ENCODE measurements around the gene TSR3.

TSR3 gene

GRCh38 chr16:1390239-1390779 is 38.6 kb upstream of the TSR3 start:
- Histone ChIP-seq H3K36me3 (ENCODE audit: control insufficient read depth in 5 of 5, insufficient read depth in 5 of 5, low read length in 5 of 5) (peaks cover 0 to 88% (median 71%) of the 10 kb centered on the region in 5 donors), H3K4me1 (ENCODE audit: control insufficient read depth in 5 of 5, insufficient read depth in 5 of 5, low read length in 5 of 5) (no peaks in the 10 kb centered on the region), H3K9me3 (ENCODE audit: control insufficient read depth in 5 of 5, low read length in 5 of 5) (no peaks in the 10 kb centered on the region), H3K27ac (ENCODE audit: low read depth, low read length) (no peak overlapping the region), H3K27me3 (ENCODE audit: control insufficient read depth in 5 of 5, insufficient read depth in 4 of 5, low read length in 5 of 5) (no peaks in the 10 kb centered on the region), H3K9ac (ENCODE audit: low read length in 5 of 5) (no peak overlapping the region), H3K4me3 (ENCODE audit: low read depth in 1 of 5, low read length in 5 of 5) (no peak overlapping the region)

GRCh38 chr16:1389762-1390161 is 38.1 kb upstream of the TSR3 start:
- Histone ChIP-seq H3K27ac (ENCODE audit: low read depth, low read length) (no peak overlapping the region), H3K27me3 (ENCODE audit: control insufficient read depth in 5 of 5, insufficient read depth in 4 of 5, low read length in 5 of 5) (no peaks in the 10 kb centered on the region), H3K4me1 (ENCODE audit: control insufficient read depth in 5 of 5, insufficient read depth in 5 of 5, low read length in 5 of 5) (no peaks in the 10 kb centered on the region), H3K4me3 (ENCODE audit: low read depth in 1 of 5, low read length in 5 of 5) (no peak overlapping the region), H3K36me3 (ENCODE audit: control insufficient read depth in 5 of 5, insufficient read depth in 5 of 5, low read length in 5 of 5) (peaks cover 0 to 91% (median 74%) of the 10 kb centered on the region in 5 donors), H3K9me3 (ENCODE audit: control insufficient read depth in 5 of 5, low read length in 5 of 5) (no peaks in the 10 kb centered on the region), H3K9ac (ENCODE audit: low read length in 5 of 5) (no peak overlapping the region)

- H3K27me3 ChIP-seq (ENCODE audit: control insufficient read depth in 5 of 5, insufficient read depth in 4 of 5, low read length in 5 of 5) = no peaks in the 10 kb centered on the region
- H3K9me3 ChIP-seq (ENCODE audit: control insufficient read depth in 5 of 5, low read length in 5 of 5) = no peaks in the 10 kb centered on the region
- peaks cover 0 to 83% (median 65%) of the 10 kb centered on the region in 5 donors for H3K36me3 ChIP-seq (ENCODE audit: control insufficient read depth in 5 of 5, insufficient read depth in 5 of 5, low read length in 5 of 5)
- H3K4me1 ChIP-seq (ENCODE audit: control insufficient read depth in 5 of 5, insufficient read depth in 5 of 5, low read length in 5 of 5) = no peaks in the 10 kb centered on the region
- H3K9ac ChIP-seq (ENCODE audit: low read length in 5 of 5) = no peak overlapping the region
- H3K27ac ChIP-seq (ENCODE audit: low read depth, low read length) = no peak overlapping the region
- H3K4me3 ChIP-seq (ENCODE audit: low read depth in 1 of 5, low read length in 5 of 5) = no peak overlapping the region
These were observed 35.7 kb upstream of the TSR3 start for GRCh38 chr16:1387331-1387730.

- peaks cover 0 to 79% (median 57%) of the 10 kb centered on the region in 5 donors for H3K36me3 ChIP-seq (ENCODE audit: control insufficient read depth in 5 of 5, insufficient read depth in 5 of 5, low read length in 5 of 5)
- no peaks in the 10 kb centered on the region for H3K9me3 ChIP-seq (ENCODE audit: control insufficient read depth in 5 of 5, low read length in 5 of 5)
- no peak overlapping the region for H3K4me3 ChIP-seq (ENCODE audit: low read depth in 1 of 5, low read length in 5 of 5)
- no peaks in the 10 kb centered on the region for H3K27me3 ChIP-seq (ENCODE audit: control insufficient read depth in 5 of 5, insufficient read depth in 4 of 5, low read length in 5 of 5)
- H3K9ac ChIP-seq (ENCODE audit: low read length in 5 of 5) = no peak overlapping the region
- H3K27ac ChIP-seq (ENCODE audit: low read depth, low read length) = no peak overlapping the region
- H3K4me1 ChIP-seq (ENCODE audit: control insufficient read depth in 5 of 5, insufficient read depth in 5 of 5, low read length in 5 of 5) = peaks cover 0 to under 1% (median 0%) of the 10 kb centered on the region in 5 donors
These were observed 33.6 kb upstream of the TSR3 start for GRCh38 chr16:1385232-1385631.

- peaks cover 2 to 15% (median 10%) of the 10 kb centered on the region in 5 donors for H3K4me1 ChIP-seq (ENCODE audit: control insufficient read depth in 5 of 5, insufficient read depth in 5 of 5, low read length in 5 of 5)
- H3K9ac ChIP-seq (ENCODE audit: low read length in 5 of 5) = no peak overlapping the region
- peaks cover 0 to 64% (median 44%) of the 10 kb centered on the region in 5 donors for H3K36me3 ChIP-seq (ENCODE audit: control insufficient read depth in 5 of 5, insufficient read depth in 5 of 5, low read length in 5 of 5)
- no peak overlapping the region for H3K27ac ChIP-seq (ENCODE audit: low read depth, low read length)
- H3K27me3 ChIP-seq (ENCODE audit: control insufficient read depth in 5 of 5, insufficient read depth in 4 of 5, low read length in 5 of 5) = no peaks in the 10 kb centered on the region
- H3K9me3 ChIP-seq (ENCODE audit: control insufficient read depth in 5 of 5, low read length in 5 of 5) = no peaks in the 10 kb centered on the region
- no peak overlapping the region for H3K4me3 ChIP-seq (ENCODE audit: low read depth in 1 of 5, low read length in 5 of 5)
These were observed 31.9 kb upstream of the TSR3 start for GRCh38 chr16:1383556-1383955.

GRCh38 chr16:1381612-1382406 is 30.1 kb upstream of the TSR3 start:
- Histone ChIP-seq H3K9ac (ENCODE audit: low read length in 5 of 5) (no peak overlapping the region), H3K27ac (ENCODE audit: low read depth, low read length) (no peak overlapping the region), H3K9me3 (ENCODE audit: control insufficient read depth in 5 of 5, low read length in 5 of 5) (no peaks in the 10 kb centered on the region), H3K36me3 (ENCODE audit: control insufficient read depth in 5 of 5, insufficient read depth in 5 of 5, low read length in 5 of 5) (peaks cover 0 to 46% (median 31%) of the 10 kb centered on the region in 5 donors), H3K27me3 (ENCODE audit: control insufficient read depth in 5 of 5, insufficient read depth in 4 of 5, low read length in 5 of 5) (no peaks in the 10 kb centered on the region), H3K4me1 (ENCODE audit: control insufficient read depth in 5 of 5, insufficient read depth in 5 of 5, low read length in 5 of 5) (peaks cover 5 to 32% (median 21%) of the 10 kb centered on the region in 5 donors), H3K4me3 (ENCODE audit: low read depth in 1 of 5, low read length in 5 of 5) (no peak overlapping the region)

- H3K9me3 ChIP-seq (ENCODE audit: control insufficient read depth in 5 of 5, low read length in 5 of 5) = no peaks in the 10 kb centered on the region
- no peak overlapping the region for H3K4me3 ChIP-seq (ENCODE audit: low read depth in 1 of 5, low read length in 5 of 5)
- H3K36me3 ChIP-seq (ENCODE audit: control insufficient read depth in 5 of 5, insufficient read depth in 5 of 5, low read length in 5 of 5) = peaks cover 0 to 51% (median 37%) of the 10 kb centered on the region in 5 donors
- H3K27ac ChIP-seq (ENCODE audit: low read depth, low read length) = peak overlapping the region; percentile 80
- peak overlapping the region in 2 of 5 donors; percentile 35 to 64 for H3K9ac ChIP-seq (ENCODE audit: low read length in 5 of 5)
- H3K27me3 ChIP-seq (ENCODE audit: control insufficient read depth in 5 of 5, insufficient read depth in 4 of 5, low read length in 5 of 5) = no peaks in the 10 kb centered on the region
- H3K4me1 ChIP-seq (ENCODE audit: control insufficient read depth in 5 of 5, insufficient read depth in 5 of 5, low read length in 5 of 5) = peaks cover 5 to 36% (median 21%) of the 10 kb centered on the region in 5 donors
These were observed 28.5 kb upstream of the TSR3 start for GRCh38 chr16:1380195-1380594.

- peak overlapping the region in 2 of 5 donors; percentile 47 to 63 for H3K4me3 ChIP-seq (ENCODE audit: low read depth in 1 of 5, low read length in 5 of 5)
- peak overlapping the region; percentile 99 for H3K27ac ChIP-seq (ENCODE audit: low read depth, low read length)
- H3K36me3 ChIP-seq (ENCODE audit: control insufficient read depth in 5 of 5, insufficient read depth in 5 of 5, low read length in 5 of 5) = peaks cover 0 to 51% (median 37%) of the 10 kb centered on the region in 5 donors
- H3K27me3 ChIP-seq (ENCODE audit: control insufficient read depth in 5 of 5, insufficient read depth in 4 of 5, low read length in 5 of 5) = no peaks in the 10 kb centered on the region
- H3K4me1 ChIP-seq (ENCODE audit: control insufficient read depth in 5 of 5, insufficient read depth in 5 of 5, low read length in 5 of 5) = peaks cover 5 to 36% (median 21%) of the 10 kb centered on the region in 5 donors
- H3K9me3 ChIP-seq (ENCODE audit: control insufficient read depth in 5 of 5, low read length in 5 of 5) = no peaks in the 10 kb centered on the region
- H3K9ac ChIP-seq (ENCODE audit: low read length in 5 of 5) = peak overlapping the region in 4 of 5 donors; percentile 68 to 88 (median 76)
These were observed 27.8 kb upstream of the TSR3 start for GRCh38 chr16:1379304-1380076.

- H3K9ac ChIP-seq (ENCODE audit: low read length in 5 of 5) = peak overlapping the region; percentile 63 to 88 (median 74)
- H3K36me3 ChIP-seq (ENCODE audit: control insufficient read depth in 5 of 5, insufficient read depth in 5 of 5, low read length in 5 of 5) = peaks cover 0 to 54% (median 40%) of the 10 kb centered on the region in 5 donors
- peak overlapping the region; percentile 43 to 63 (median 47) for H3K4me3 ChIP-seq (ENCODE audit: low read depth in 1 of 5, low read length in 5 of 5)
- no peaks in the 10 kb centered on the region for H3K9me3 ChIP-seq (ENCODE audit: control insufficient read depth in 5 of 5, low read length in 5 of 5)
- H3K27ac ChIP-seq (ENCODE audit: low read depth, low read length) = peak overlapping the region; percentile 99
- H3K4me1 ChIP-seq (ENCODE audit: control insufficient read depth in 5 of 5, insufficient read depth in 5 of 5, low read length in 5 of 5) = peaks cover 5 to 36% (median 21%) of the 10 kb centered on the region in 5 donors
- H3K27me3 ChIP-seq (ENCODE audit: control insufficient read depth in 5 of 5, insufficient read depth in 4 of 5, low read length in 5 of 5) = no peaks in the 10 kb centered on the region
These were observed 27.2 kb upstream of the TSR3 start for GRCh38 chr16:1378804-1379303.

Measured in subcutaneous abdominal adipose tissue (tissue), 5 donors.